ENCODE data around the gene NWD2. TPM values are rescaled to one million over a fixed set of nuclear protein-coding genes. Genes with fewer than 3 reads are reported as not detected.

The NWD2 gene
- total RNA-seq, 2 experiments from 2014 or later = not detected

GRCh38 chr4:37439809-37440474, 195.4 kb downstream of the NWD2 start:
- Mint-ChIP-seq H3K9me3 (no peaks in the 10 kb centered on the region), H3K27me3 (peaks cover 48% of the 10 kb centered on the region), H3K36me3 (ENCODE audit: low read depth) (no peaks in the 10 kb centered on the region), H3K4me3 (no peak overlapping the region), H3K4me1 (ENCODE audit: low read depth) (no peaks in the 10 kb centered on the region), H3K27ac (no peak overlapping the region)
- no peaks in the 10 kb centered on the region for H3K4me1 ChIP-seq (ENCODE audit: insufficient read depth, low read length)
- TF ChIP-seq, protein P1, sequence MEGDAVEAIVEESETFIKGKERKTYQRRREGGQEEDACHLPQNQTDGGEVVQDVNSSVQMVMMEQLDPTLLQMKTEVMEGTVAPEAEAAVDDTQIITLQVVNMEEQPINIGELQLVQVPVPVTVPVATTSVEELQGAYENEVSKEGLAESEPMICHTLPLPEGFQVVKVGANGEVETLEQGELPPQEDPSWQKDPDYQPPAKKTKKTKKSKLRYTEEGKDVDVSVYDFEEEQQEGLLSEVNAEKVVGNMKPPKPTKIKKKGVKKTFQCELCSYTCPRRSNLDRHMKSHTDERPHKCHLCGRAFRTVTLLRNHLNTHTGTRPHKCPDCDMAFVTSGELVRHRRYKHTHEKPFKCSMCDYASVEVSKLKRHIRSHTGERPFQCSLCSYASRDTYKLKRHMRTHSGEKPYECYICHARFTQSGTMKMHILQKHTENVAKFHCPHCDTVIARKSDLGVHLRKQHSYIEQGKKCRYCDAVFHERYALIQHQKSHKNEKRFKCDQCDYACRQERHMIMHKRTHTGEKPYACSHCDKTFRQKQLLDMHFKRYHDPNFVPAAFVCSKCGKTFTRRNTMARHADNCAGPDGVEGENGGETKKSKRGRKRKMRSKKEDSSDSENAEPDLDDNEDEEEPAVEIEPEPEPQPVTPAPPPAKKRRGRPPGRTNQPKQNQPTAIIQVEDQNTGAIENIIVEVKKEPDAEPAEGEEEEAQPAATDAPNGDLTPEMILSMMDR (IDR thresholded peaks at IDR 0.05) = no peak
- DNase-seq (no peak), ATAC-seq (ENCODE audit: poor library complexity) (no peak)
- H3K27me3 ChIP-seq (ENCODE audit: control insufficient read depth in 1 of 2, insufficient read depth in 2 of 2, low read length in 2 of 2) = peaks cover 0 to 4% of the 10 kb centered on the region in 2 experiments
- POLR2A ChIA-PET = no interaction called here
- no peaks in the 10 kb centered on the region for H3K36me3 ChIP-seq (ENCODE audit: insufficient read depth, low read length)
- intact Hi-C loops (cut with DNase I, micrococcal nuclease) = no loop called here
- H3K27ac ChIP-seq (ENCODE audit: low read depth in 1 of 2, low read length in 2 of 2) = no peak overlapping the region
- no peak overlapping the region for H3K4me3 ChIP-seq (ENCODE audit: low read length)
- CTCF ChIA-PET = no interaction called here
- H3K9me3 ChIP-seq (ENCODE audit: control insufficient read depth in 1 of 2, insufficient read depth in 1 of 2, low read length in 2 of 2) = no peaks in the 10 kb centered on the region

DNA sequence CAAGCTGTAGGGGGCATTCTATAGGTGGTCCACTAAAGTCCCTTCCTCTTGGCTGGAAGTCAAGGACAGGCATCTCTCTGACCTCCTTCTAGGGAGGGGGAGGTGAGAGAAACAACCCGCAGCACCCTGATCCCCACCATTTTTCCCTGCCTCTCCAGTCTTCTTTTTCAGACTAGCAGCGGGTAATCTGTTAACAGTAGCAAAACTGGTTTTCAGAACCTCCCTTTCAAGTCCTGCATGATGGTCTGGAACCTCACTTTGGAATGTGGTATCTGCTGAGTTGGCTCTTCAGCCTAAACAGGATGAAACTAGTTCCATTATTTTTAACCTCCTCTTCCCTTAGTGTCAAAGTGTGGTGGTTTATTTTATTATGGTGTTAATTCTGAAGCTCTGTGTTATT, 196.0 kb downstream of the NWD2 start:
- ATAC-seq (ENCODE audit: poor library complexity) = no peak
- no peak overlapping the region for H3K27ac Mint-ChIP-seq

DNA sequence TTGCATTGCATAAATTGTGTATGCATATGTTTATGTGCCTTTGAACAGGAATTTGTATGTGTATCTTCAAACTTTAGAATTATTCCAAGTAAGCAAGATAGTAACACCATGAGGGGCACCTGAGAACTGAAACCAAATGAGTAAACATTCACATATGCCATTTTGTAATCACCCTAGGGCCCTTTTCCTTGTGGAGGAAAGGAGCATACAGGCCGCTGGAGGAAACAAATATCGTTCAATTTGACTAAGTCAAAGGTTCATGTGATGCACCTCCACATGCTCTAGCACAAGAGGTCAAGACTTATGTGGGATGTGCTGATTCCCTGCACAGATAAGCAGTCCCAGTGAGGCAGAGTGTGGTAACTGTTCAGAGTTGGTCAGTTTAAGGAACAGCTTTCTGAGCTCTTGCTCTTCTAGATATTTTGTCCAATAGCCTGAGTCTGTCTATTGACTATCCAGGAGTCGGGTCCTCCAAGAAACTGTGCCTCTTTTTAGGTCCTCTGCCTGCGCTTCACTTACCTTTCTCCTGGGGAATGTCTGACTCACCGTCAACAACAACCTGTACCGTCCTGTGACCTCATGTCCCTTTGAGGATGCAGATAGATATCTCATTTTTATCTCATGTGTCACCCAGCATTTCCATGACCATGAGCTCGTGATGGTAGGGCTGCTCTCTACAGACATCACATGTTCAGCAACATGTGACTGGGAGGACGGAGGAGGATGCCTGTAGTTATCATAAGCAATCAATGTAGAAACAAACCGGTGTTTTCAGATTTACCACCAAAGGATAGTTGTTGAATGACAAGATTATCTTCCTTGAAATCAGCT, 196.9 kb downstream of the NWD2 start:
- ATAC-seq (ENCODE audit: poor library complexity) (no peak), DNase-seq (no peak)
- Mint-ChIP-seq H3K27me3 (peaks cover 51% of the 10 kb centered on the region), H3K4me1 (ENCODE audit: low read depth) (no peaks in the 10 kb centered on the region), H3K9me3 (no peaks in the 10 kb centered on the region), H3K36me3 (ENCODE audit: low read depth) (no peaks in the 10 kb centered on the region), H3K27ac (no peak overlapping the region), H3K4me3 (no peak overlapping the region)
- Histone ChIP-seq H3K9me3 (ENCODE audit: control insufficient read depth in 1 of 2, insufficient read depth in 1 of 2, low read length in 2 of 2) (no peaks in the 10 kb centered on the region), H3K27me3 (ENCODE audit: control insufficient read depth in 1 of 2, insufficient read depth in 2 of 2, low read length in 2 of 2) (peaks cover 0 to 4% of the 10 kb centered on the region in 2 experiments), H3K27ac (ENCODE audit: low read depth in 1 of 2, low read length in 2 of 2) (no peak overlapping the region), H3K4me1 (ENCODE audit: insufficient read depth, low read length) (no peaks in the 10 kb centered on the region), H3K36me3 (ENCODE audit: insufficient read depth, low read length) (no peaks in the 10 kb centered on the region), H3K4me3 (ENCODE audit: low read length) (no peak overlapping the region)
- POLR2A ChIA-PET = no interaction called here
- CTCF ChIA-PET = no interaction called here
- TF ChIP-seq, protein P1 (IDR thresholded peaks at IDR 0.05) = no peak
- intact Hi-C loops (cut with DNase I, micrococcal nuclease) = no loop called here

More for the DNA sequence above, 196.0 kb downstream of the NWD2 start:
- Histone ChIP-seq H3K9me3 (ENCODE audit: control insufficient read depth in 1 of 2, insufficient read depth in 1 of 2, low read length in 2 of 2) (no peaks in the 10 kb centered on the region), H3K36me3 (ENCODE audit: insufficient read depth, low read length) (no peaks in the 10 kb centered on the region), H3K4me1 (ENCODE audit: insufficient read depth, low read length) (no peaks in the 10 kb centered on the region), H3K27ac (ENCODE audit: low read depth in 1 of 2, low read length in 2 of 2) (no peak overlapping the region), H3K4me3 (ENCODE audit: low read length) (no peak overlapping the region), H3K27me3 (ENCODE audit: control insufficient read depth in 1 of 2, insufficient read depth in 2 of 2, low read length in 2 of 2) (peaks cover 0 to 4% of the 10 kb centered on the region in 2 experiments)
- H3K4me1 Mint-ChIP-seq (ENCODE audit: low read depth) = no peaks in the 10 kb centered on the region
- CTCF ChIA-PET = no interaction called here
- intact Hi-C loops (cut with DNase I, micrococcal nuclease) = no loop called here
- H3K9me3 Mint-ChIP-seq = no peaks in the 10 kb centered on the region
- TF ChIP-seq, protein P1 (IDR thresholded peaks at IDR 0.05) = no peak
- POLR2A ChIA-PET = no interaction called here
- no peak for DNase-seq
- H3K27me3 Mint-ChIP-seq = peaks cover 44% of the 10 kb centered on the region
- H3K36me3 Mint-ChIP-seq (ENCODE audit: low read depth) = no peaks in the 10 kb centered on the region
- no peak overlapping the region for H3K4me3 Mint-ChIP-seq

Data from CD4-positive, alpha-beta T cell (primary cell).